Psoas muscle (tissue), 8 donors: ENCODE data around the gene CNOT6L. TPM values are rescaled to one million over a fixed set of nuclear protein-coding genes. Genes with fewer than 3 reads are reported as not detected.
"Not testable (repeated sequence)": the region's sequence is repeated elsewhere in the genome, so short reads cannot be mapped to it uniquely, and the experiment has no call there.

Source experiments
- ATAC-seq, 4 donors: fragments of 200-7000 bp; cut with Tn5 transposase; one replicate each; pipeline ENCODE4 v1.9.1; 2020; ENCODE audit warnings: moderate library complexity in 3 of 4, mild to moderate bottlenecking in 2 of 4
- DNase-seq, 2 donors: peaks; one replicate each; pipeline ENCODE4 v3.0.0-alpha.2; 2020
- H3K27ac ChIP-seq: fragments of 200-600 bp; one replicate; pipeline ENCODE4 v1.8.0; 2022
- H3K27me3 ChIP-seq, 3 donors: fragments of 200-600 bp in 1 of 3; one replicate each; pipeline versions ENCODE4 v1.6.1 to v1.8.0; 2013 to 2022; ENCODE audit warnings: low read length in 2 of 3, mild to moderate bottlenecking in 2 of 3, moderate library complexity in 1 of 3; ENCODE audit not compliant: insufficient read depth in 3 of 3
- H3K36me3 ChIP-seq, 2 donors: fragments of 200-600 bp in 1 of 2; one replicate each; pipeline versions ENCODE4 v1.6.1 to v1.8.0; 2013 to 2022; ENCODE audit warnings: low read depth in 1 of 2, mild to moderate bottlenecking in 1 of 2, moderate library complexity in 1 of 2; ENCODE audit not compliant: insufficient read depth in 1 of 2
- H3K4me1 ChIP-seq: fragments of 200-600 bp; one replicate; pipeline ENCODE4 v1.8.0; 2022
- H3K4me3 ChIP-seq: fragments of 200-600 bp; one replicate; pipeline ENCODE4 v1.8.0; 2022; ENCODE audit warnings: mild to moderate bottlenecking
- H3K9me3 ChIP-seq: fragments of 200-600 bp; one replicate; pipeline ENCODE4 v1.8.0; 2022
- WGBS, 3 donors: extraction: QIAGEN DNeasy Blood & Tissue Kit; methylation state at CpG; one replicate each; pipeline versions ENCODE4 v1.1.6 to v1.1.7; 2013; 5-methylcytosine and 5-hydroxymethylcytosine counted together
- intact Hi-C, 2 donors: fragments of 100-400 bp; cut with DNase I; formaldehyde crosslinking; loops; one replicate each; pipeline versions ENCODE4 v1.11.0 to v1.14.2; 2022
- polyA plus RNA-seq, 3 donors: library from polyadenylated mRNA; stranded (reverse); fragments of 200-250 nt; gene quantifications; one replicate each; pipeline ENCODE4 v1.2.3, GENCODE V29; 2013
- total RNA-seq, 4 donors: library from RNA; stranded (reverse); fragmentation: NEBNext Ultra II Directional in 2 of 4; extraction: Animal tissue kit (Norgen Biotek cat#: 25700) in 2 of 4; gene quantifications; one replicate each; pipeline versions ENCODE4 v1.2.1 to v1.2.4, GENCODE V29; 2021 to 2023
- TF ChIP-seq, protein P1 (sequence below): fragments of 200-600 bp; IDR thresholded peaks from one replicate; pipeline ENCODE4 v1.8.0; 2022; ENCODE audit warnings: antibody characterized with exemption
- donor health status: healthy with polysubstance abuse.
- donor health status: DM: no; HTN: no; CAD: no; lungs with moderate emphysema.
- donor health status: Bipolar disorder and iron deficiency.
- donor health status: healthy.
- donor health status: DM: yes; HTN: yes; CAD: no.
- donor health status: DM: no; HTN: no; CAD: no.
- donor health status: DM: no; HTN: no; CAD: no.
- donor health status: DM: yes; HTN: yes; CAD: no.

Gene CNOT6L
- total and polyA plus RNA-seq, 7 donors = 2.6 to 23.3 (median 18.0) TPM

GRCh38 chr4:77721073-77721472 is 98.1 kb downstream of the CNOT6L start:
- intact Hi-C loops = no loop called here
- Histone ChIP-seq H3K36me3 (peaks cover 1 to 83% of the 10 kb centered on the region in 2 donors), H3K27me3 (no peaks in the 10 kb centered on the region), H3K4me1 (no peaks in the 10 kb centered on the region), H3K4me3 (no peak overlapping the region), H3K9me3 (no peaks in the 10 kb centered on the region), H3K27ac (no peak overlapping the region)
- no peak for DNase-seq
- TF ChIP-seq, protein P1, sequence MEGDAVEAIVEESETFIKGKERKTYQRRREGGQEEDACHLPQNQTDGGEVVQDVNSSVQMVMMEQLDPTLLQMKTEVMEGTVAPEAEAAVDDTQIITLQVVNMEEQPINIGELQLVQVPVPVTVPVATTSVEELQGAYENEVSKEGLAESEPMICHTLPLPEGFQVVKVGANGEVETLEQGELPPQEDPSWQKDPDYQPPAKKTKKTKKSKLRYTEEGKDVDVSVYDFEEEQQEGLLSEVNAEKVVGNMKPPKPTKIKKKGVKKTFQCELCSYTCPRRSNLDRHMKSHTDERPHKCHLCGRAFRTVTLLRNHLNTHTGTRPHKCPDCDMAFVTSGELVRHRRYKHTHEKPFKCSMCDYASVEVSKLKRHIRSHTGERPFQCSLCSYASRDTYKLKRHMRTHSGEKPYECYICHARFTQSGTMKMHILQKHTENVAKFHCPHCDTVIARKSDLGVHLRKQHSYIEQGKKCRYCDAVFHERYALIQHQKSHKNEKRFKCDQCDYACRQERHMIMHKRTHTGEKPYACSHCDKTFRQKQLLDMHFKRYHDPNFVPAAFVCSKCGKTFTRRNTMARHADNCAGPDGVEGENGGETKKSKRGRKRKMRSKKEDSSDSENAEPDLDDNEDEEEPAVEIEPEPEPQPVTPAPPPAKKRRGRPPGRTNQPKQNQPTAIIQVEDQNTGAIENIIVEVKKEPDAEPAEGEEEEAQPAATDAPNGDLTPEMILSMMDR = no peak
- ATAC-seq = no peak

GRCh38 chr4:77718500-77718899 is 100.7 kb downstream of the CNOT6L start:
- 60 to 67% (median 65%) methylated on average over 2 of the region's 3 CpGs for WGBS, 3 donors
- H3K27me3 ChIP-seq, intact Hi-C loops, H3K27ac ChIP-seq, DNase-seq, H3K4me3 ChIP-seq, H3K4me1 ChIP-seq, H3K9me3 ChIP-seq, ATAC-seq: not testable (repeated sequence)
- H3K36me3 ChIP-seq = peaks cover 0 to 58% of the 10 kb centered on the region in 2 donors

DNA sequence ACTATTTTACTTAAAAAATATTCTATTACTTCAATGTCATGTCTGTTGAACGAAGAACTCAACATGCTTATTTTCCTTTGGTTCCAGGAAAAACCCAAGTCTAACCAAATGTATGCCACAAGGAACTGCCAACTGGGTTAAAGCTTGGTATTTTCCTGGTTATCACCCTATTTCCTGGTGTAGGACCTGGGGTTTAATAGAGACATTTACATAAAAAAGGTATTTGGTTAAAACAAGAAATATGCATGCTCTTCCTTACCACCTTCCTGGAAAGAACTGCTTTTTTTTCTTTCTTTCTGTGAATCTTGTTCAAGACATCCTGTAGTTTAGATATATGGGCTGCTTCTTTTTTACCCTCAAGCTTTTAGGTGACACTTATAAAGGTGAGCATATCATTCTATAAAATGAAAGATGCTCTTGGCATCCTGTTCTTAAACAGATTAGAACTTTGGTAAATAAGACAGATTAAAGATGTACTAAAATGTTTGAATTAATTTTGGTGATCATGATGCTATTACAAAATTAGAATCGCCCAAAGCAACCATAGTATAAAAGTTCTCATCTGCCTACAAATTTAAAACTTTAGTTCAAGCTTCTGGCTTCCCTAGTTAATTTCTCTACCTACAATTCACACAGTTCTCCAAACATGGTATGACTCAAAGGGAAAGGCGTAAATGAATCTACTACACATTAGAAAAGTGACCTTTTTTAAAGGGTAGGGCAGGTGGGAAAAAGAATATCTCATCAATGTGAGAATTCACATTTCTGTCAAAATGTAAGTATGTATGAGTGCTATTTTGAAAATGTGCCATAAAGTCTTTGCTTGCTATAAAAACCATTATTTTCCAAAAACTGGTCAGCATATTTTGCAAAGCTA is 103.5 kb downstream of the CNOT6L start:
- intact Hi-C loops = no loop called here
- WGBS, 3 donors = 93 to 96% (median 96%) methylated on average over 3 of the region's 3 CpGs
- no peak for DNase-seq

GRCh38 chr4:77714514-77714913 is 104.7 kb downstream of the CNOT6L start:
- Histone ChIP-seq H3K9me3 (no peaks in the 10 kb centered on the region), H3K4me3 (no peak overlapping the region), H3K27me3 (no peaks in the 10 kb centered on the region), H3K36me3 (peaks cover 0 to 26% of the 10 kb centered on the region in 2 donors), H3K27ac (no peak overlapping the region), H3K4me1 (no peaks in the 10 kb centered on the region)
- TF ChIP-seq, protein P1 = no peak
- intact Hi-C loops = no loop called here
- DNase-seq (no peak), ATAC-seq (no peak)
- 44 to 63% (median 45%) methylated on average over 2 of the region's 2 CpGs for WGBS, 3 donors

More for the DNA sequence above, 103.5 kb downstream of the CNOT6L start:
- Histone ChIP-seq H3K27ac (no peak overlapping the region), H3K36me3 (peaks cover 0 to 38% of the 10 kb centered on the region in 2 donors), H3K4me1 (no peaks in the 10 kb centered on the region), H3K27me3 (no peaks in the 10 kb centered on the region), H3K4me3 (no peak overlapping the region), H3K9me3 (no peaks in the 10 kb centered on the region)
- no peak for ATAC-seq
- TF ChIP-seq, protein P1 = no peak

- TF ChIP-seq, protein P1 = no peak
These were observed 105.3 kb downstream of the CNOT6L start for GRCh38 chr4:77713884-77714283.

More at GRCh38 chr4:77713884-77714283, 105.3 kb downstream of the CNOT6L start:
- H3K27me3 ChIP-seq = no peaks in the 10 kb centered on the region
- intact Hi-C loops = no loop called here
- H3K9me3 ChIP-seq = no peaks in the 10 kb centered on the region
- peaks cover 0 to 20% of the 10 kb centered on the region in 2 donors for H3K36me3 ChIP-seq
- 79 to 89% (median 89%) methylated on average over 1 of the region's 1 CpG for WGBS, 3 donors
- no peaks in the 10 kb centered on the region for H3K4me1 ChIP-seq
- ATAC-seq (no peak), DNase-seq (no peak)
- H3K4me3 ChIP-seq = no peak overlapping the region
- no peak overlapping the region for H3K27ac ChIP-seq
